H1 (cell line): ENCODE data around the gene DLX2. TPM values are rescaled to one million over a fixed set of nuclear protein-coding genes. Genes with fewer than 3 reads are reported as not detected.

Experiments used
- CTCF ChIA-PET: fragments of 300-600 bp; sonication (Branson Sonifier 250); formaldehyde crosslinking; loops from one replicate; lab custom pipeline; 2021; ENCODE audit not compliant: partially characterized antibody; lab: Charles Lee
- POLR2A ChIA-PET: fragments of 300-600 bp; sonication (Branson Sonifier 250); formaldehyde crosslinking; loops from one replicate; lab custom pipeline; 2021; ENCODE audit warnings: inconsistent platforms; ENCODE audit not compliant: partially characterized antibody; lab: Charles Lee
- DNase-seq, 2 experiments: peaks; one replicate each; pipeline versions ENCODE4 v3.0.0 to v3.0.0-alpha.2; 2010 to 2022; ENCODE audit warnings: low spot score in 2 of 2, low read depth in 1 of 2, mixed read lengths in 1 of 2
- FAIRE-seq: peaks from 2 replicates; lab custom pipeline; 2011; peaks lifted over from hg19 to GRCh38; lab: Jason Lieb, UNC
- H2AFZ ChIP-seq: 2 replicates; pipeline ENCODE4 v1.8.1; 2012; ENCODE audit warnings: low read length, inconsistent platforms
- H2AK5ac ChIP-seq: 2 replicates; pipeline ENCODE4 v1.6.1; 2013; ENCODE audit warnings: low read depth, low read length
- H2BK120ac ChIP-seq: replicated peaks from 2 replicates; pipeline ENCODE3; 2013; ENCODE audit warnings: low read depth, low read length, inconsistent platforms
- H2BK12ac ChIP-seq: 2 replicates; pipeline ENCODE4 v1.6.1; 2013; ENCODE audit warnings: low read depth, low read length
- H2BK15ac ChIP-seq: 2 replicates; pipeline ENCODE4 v1.6.1; 2013; ENCODE audit warnings: low read length
- H2BK20ac ChIP-seq: 2 replicates; pipeline ENCODE4 v1.6.1; 2013; ENCODE audit warnings: low read length
- H2BK5ac ChIP-seq: 2 replicates; pipeline ENCODE4 v1.6.1; 2013; ENCODE audit warnings: low read depth, low read length
- H3K14ac ChIP-seq: 2 replicates; pipeline ENCODE4 v1.6.1; 2013; ENCODE audit warnings: inconsistent platforms; ENCODE audit not compliant: insufficient read length
- H3K18ac ChIP-seq: 2 replicates; pipeline ENCODE4 v1.6.1; 2013; ENCODE audit warnings: low read length; ENCODE audit errors: extremely low read depth
- H3K23ac ChIP-seq: 2 replicates; pipeline ENCODE4 v1.6.1; 2013; ENCODE audit warnings: inconsistent platforms; ENCODE audit not compliant: insufficient read length
- H3K23me2 ChIP-seq: 2 replicates; pipeline ENCODE4 v1.6.1; 2013; ENCODE audit warnings: low read depth, low read length
- H3K27ac ChIP-seq: 2 replicates; pipeline ENCODE4 v1.6.1; 2011; ENCODE audit warnings: low read depth, low read length, inconsistent platforms
- H3K27me3 ChIP-seq, 4 experiments: replicated peaks in 1 of 4; 1 replicate in 1 of 4; 2 replicates in 3 of 4; pipeline versions ENCODE4 v1.6.1 to v1.8.1; 2011 to 2013; ENCODE audit warnings: low read length in 3 of 4, mild to moderate bottlenecking in 3 of 4, inconsistent platforms in 2 of 4, mixed read lengths in 2 of 4, moderate library complexity in 1 of 4; ENCODE audit not compliant: control insufficient read depth in 3 of 4, insufficient read depth in 3 of 4; ENCODE audit errors: extremely low read depth in 1 of 4
- H3K36me3 ChIP-seq, 4 experiments: 2 replicates each; pipeline versions ENCODE4 v1.6.1 to v1.8.1; 2011 to 2013; ENCODE audit warnings: mild to moderate bottlenecking in 4 of 4, low read length in 3 of 4, moderate library complexity in 2 of 4, control low read depth in 1 of 4, inconsistent platforms in 1 of 4; ENCODE audit not compliant: insufficient read depth in 4 of 4, control insufficient read depth in 2 of 4
- H3K4ac ChIP-seq: replicated peaks from 2 replicates; pipeline ENCODE3; 2013; ENCODE audit warnings: low read length, low read depth, mixed read lengths, inconsistent platforms; ENCODE audit not compliant: insufficient read length
- H3K4me1 ChIP-seq, 4 experiments: replicated peaks in 1 of 4; 1 replicate in 1 of 4; 2 replicates in 3 of 4; pipeline versions ENCODE4 v1.6.1 to v1.8.1; 2011 to 2013; ENCODE audit warnings: low read length in 3 of 4, inconsistent platforms in 2 of 4, mixed read lengths in 1 of 4; ENCODE audit not compliant: insufficient read depth in 4 of 4, control insufficient read depth in 3 of 4
- H3K4me2 ChIP-seq, 2 experiments: 2 replicates each; pipeline versions ENCODE4 v1.6.1 to v1.8.1; 2011 to 2013; ENCODE audit warnings: low read depth in 2 of 2, low read length in 2 of 2, control low read depth in 1 of 2, inconsistent platforms in 1 of 2, mild to moderate bottlenecking in 1 of 2; ENCODE audit not compliant: insufficient read depth in 1 of 2
- H3K4me3 ChIP-seq, 4 experiments: fragments of 200-600, 300-600 bp in 1 of 4; sonication (generic), shearing (Covaris generic), sonication (Bioruptor Twin) in 1 of 4; 2 replicates each; pipeline versions ENCODE4 v1.5.1 to v1.8.1; 2011 to 2016; ENCODE audit warnings: low read length in 4 of 4, low read depth in 3 of 4, control low read depth in 2 of 4, inconsistent platforms in 2 of 4, mild to moderate bottlenecking in 2 of 4, mixed read lengths in 1 of 4, moderate library complexity in 1 of 4; ENCODE audit not compliant: insufficient read depth in 2 of 4; ENCODE audit errors: extremely low read depth in 1 of 4
- H3K56ac ChIP-seq: replicated peaks from 2 replicates; pipeline ENCODE3; 2013; ENCODE audit warnings: low read depth, mild to moderate bottlenecking, mixed read lengths, low read length, inconsistent platforms; ENCODE audit not compliant: insufficient read length
- H3K79me1 ChIP-seq: 2 replicates; pipeline ENCODE4 v1.6.1; 2013; ENCODE audit warnings: low read depth, low read length, control low read depth
- H3K79me2 ChIP-seq, 2 experiments: 2 replicates each; pipeline versions ENCODE4 v1.6.1 to v1.8.1; 2012 to 2013; ENCODE audit warnings: low read length in 2 of 2, mild to moderate bottlenecking in 2 of 2, inconsistent platforms in 1 of 2; ENCODE audit not compliant: insufficient read depth in 2 of 2, control insufficient read depth in 1 of 2
- H3K9ac ChIP-seq, 4 experiments: replicated peaks in 1 of 4; 1 replicate in 1 of 4; 2 replicates in 3 of 4; pipeline versions ENCODE4 v1.6.1 to v1.8.1; 2011 to 2013; ENCODE audit warnings: low read depth in 3 of 4, low read length in 3 of 4, control low read depth in 2 of 4, mild to moderate bottlenecking in 2 of 4, moderate library complexity in 2 of 4, inconsistent platforms in 1 of 4; ENCODE audit errors: extremely low read depth in 1 of 4
- H3K9me3 ChIP-seq, 2 experiments: 2 replicates each; pipeline versions ENCODE4 v1.6.1 to v1.8.1; 2012 to 2013; ENCODE audit warnings: mild to moderate bottlenecking in 2 of 2, moderate library complexity in 2 of 2, control low read depth in 1 of 2, inconsistent platforms in 1 of 2, low read depth in 1 of 2, low read length in 1 of 2, mixed read lengths in 1 of 2; ENCODE audit not compliant: insufficient read depth in 2 of 2
- H4K20me1 ChIP-seq, 2 experiments: replicated peaks in 1 of 2; 2 replicates each; pipeline versions ENCODE3 to v1.8.1; 2011 to 2013; ENCODE audit warnings: inconsistent platforms in 2 of 2, low read length in 2 of 2, mild to moderate bottlenecking in 1 of 2; ENCODE audit not compliant: insufficient read depth in 2 of 2, control insufficient read depth in 1 of 2
- H4K5ac ChIP-seq: 2 replicates; pipeline ENCODE4 v1.6.1; 2013; ENCODE audit warnings: low read length, low read depth, mixed read lengths, inconsistent platforms; ENCODE audit not compliant: insufficient read length
- H4K8ac ChIP-seq: 2 replicates; pipeline ENCODE4 v1.8.0; 2013; ENCODE audit warnings: mild to moderate bottlenecking, moderate library complexity, low read length, inconsistent platforms; ENCODE audit not compliant: insufficient read depth; ENCODE audit errors: extremely low read depth
- H4K91ac ChIP-seq: replicated peaks from 2 replicates; pipeline ENCODE3; 2013; ENCODE audit warnings: low read length, mixed read lengths, inconsistent platforms; ENCODE audit not compliant: insufficient read length
- EGR1 ChIP-seq: IDR thresholded peaks from 2 replicates; pipeline ENCODE4 v1.6.1; 2011; ENCODE audit warnings: low read depth, low read length, borderline replicate concordance
- HDAC6 ChIP-seq: IDR thresholded peaks from one replicate; pipeline ENCODE4 v1.7.1; 2012; ENCODE audit warnings: low read depth, mild to moderate bottlenecking, inconsistent platforms, low read length, moderate library complexity
- NANOG ChIP-seq: IDR thresholded peaks from 2 replicates; pipeline ENCODE4 v1.6.1; 2011; ENCODE audit warnings: low read length, low read depth, mild to moderate bottlenecking, inconsistent platforms; ENCODE audit not compliant: insufficient read depth, poor library complexity, severe bottlenecking
- SP1 ChIP-seq: IDR thresholded peaks from 2 replicates; pipeline ENCODE4 v1.6.1; 2011; ENCODE audit warnings: low read depth, low read length
- SRF ChIP-seq: IDR thresholded peaks from 2 replicates; pipeline ENCODE4 v1.6.1; 2011; ENCODE audit warnings: mild to moderate bottlenecking, low read depth, low read length, moderate library complexity
- WGBS, 2 experiments: shearing (Covaris generic) in 1 of 2; methylation state at CpG; one replicate each; pipeline versions ENCODE4 v1.1.6 to v1.1.7; 2013 to 2015; ENCODE audit warnings: low lambda C conversion rate in 2 of 2, mixed read lengths in 2 of 2, inconsistent platforms in 1 of 2, low coverage in 1 of 2, missing lambda C conversion rate in 1 of 2; ENCODE audit not compliant: insufficient replicate concordance in 2 of 2, insufficient coverage in 1 of 2, insufficient read length in 1 of 2; ENCODE audit errors: extremely low coverage in 1 of 2, missing lambda C conversion rate in 1 of 2; 5-methylcytosine and 5-hydroxymethylcytosine counted together
- polyA plus RNA-seq, 7 experiments: library from polyadenylated mRNA; depleted of rRNA in 3 of 7; stranded (reverse) in 5 of 7; unstranded in 2 of 7; fragments of >200 nt in 5 of 7; fragments of 200-250 nt in 2 of 7; gene quantifications; 1 replicate in 5 of 7; 2 replicates in 1 of 7; 4 replicates in 1 of 7; pipeline versions ENCODE4 v1.2.1 to v1.2.3, GENCODE V29; 2011 to 2013; ENCODE audit warnings: missing spikeins in 2 of 7, mixed read lengths in 2 of 7
- total RNA-seq: library from RNA; stranded (reverse); fragmentation: NEBNext Ultra II Directional; extraction: Animal tissue kit (Norgen Biotek cat#: 25700); gene quantifications from 2 replicates; pipeline ENCODE4 v1.2.1, GENCODE V29; 2021

The DLX2 gene
- total and polyA plus RNA-seq, 2 of the 8 experiments (the other 6 are each of a cell fraction or from before 2014, with no cell fraction given) = 0.45 TPM; not detected in 1

DNA sequence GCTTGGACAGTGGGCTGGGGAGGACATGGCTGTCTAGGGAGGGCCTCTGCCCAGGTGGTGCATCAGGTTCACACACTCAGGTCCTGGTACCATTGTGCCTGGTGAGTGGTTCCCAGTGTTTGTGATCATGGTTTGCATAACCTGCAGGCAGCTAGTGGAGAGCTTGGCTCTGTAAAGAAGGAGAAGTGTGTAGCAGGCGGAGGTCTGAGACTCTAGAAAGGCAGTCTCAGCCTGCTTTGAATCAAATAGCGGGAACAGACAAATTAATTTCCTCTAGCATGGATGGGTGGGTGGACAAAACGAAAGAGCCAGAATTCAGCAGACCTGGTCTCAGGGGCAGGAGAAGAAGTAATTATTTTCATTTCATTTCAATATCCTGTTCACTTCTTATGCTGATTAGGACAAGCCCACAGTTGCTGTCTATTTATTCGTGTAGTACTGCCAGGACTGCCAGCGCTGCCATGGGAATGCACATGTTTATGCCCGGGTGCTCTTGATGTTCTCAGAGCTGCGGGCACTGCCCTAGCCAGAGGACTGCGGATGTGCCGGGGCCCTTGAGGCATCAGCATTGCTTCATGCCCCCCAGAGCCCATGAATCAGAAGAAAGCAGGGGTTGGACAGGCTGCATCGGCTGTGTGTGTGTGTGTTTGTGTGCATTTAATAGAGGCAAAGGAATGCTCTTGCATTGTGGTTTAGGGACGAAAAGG lies 45.4 kb upstream of the DLX2 start:
- peak overlapping the region; percentile 48; the same call in 1 of the 2 replicates for H3K18ac ChIP-seq
- TF ChIP-seq EGR1 (no peak), HDAC6 (no peak), SP1 (no peak), NANOG (no peak), SRF (no peak)
- no peak overlapping the region for H3K56ac ChIP-seq
- FAIRE-seq = no peak
- no peak overlapping the region for H4K5ac ChIP-seq
- ChIA-PET POLR2A (no interaction called here), CTCF (interaction anchor here (0.7 to 1.0 kb wide), 2 partner anchors 211 to 562 kb away, joined by 3 read pairs; no protein-coding TSS in a partner anchor)
- H3K4ac ChIP-seq = no peak overlapping the region
- H3K27me3 ChIP-seq = no peaks in the 10 kb centered on the region
- no peaks in the 10 kb centered on the region for H3K79me1 ChIP-seq
- no peak overlapping the region; the same call in 1 of the 2 replicates for H4K8ac ChIP-seq
- no peak overlapping the region for H3K4me2 ChIP-seq
- H4K91ac ChIP-seq = no peak overlapping the region
- H3K9ac ChIP-seq = no peak overlapping the region
- whole genome bisulfite sequencing, 2 experiments = 89% methylated on average over 11 of the region's 11 CpGs; no CpG with 5 or more reads in 1 of the 2 experiments
- no peak overlapping the region for H2BK15ac ChIP-seq
- no peak overlapping the region for H2BK120ac ChIP-seq
- no peaks in the 10 kb centered on the region for H3K79me2 ChIP-seq
- H3K9me3 ChIP-seq = no peaks in the 10 kb centered on the region
- no peak overlapping the region for H2BK5ac ChIP-seq
- no peak for DNase-seq
- H3K4me1 ChIP-seq = no peaks in the 10 kb centered on the region
- no peak overlapping the region for H2BK12ac ChIP-seq
- H3K23ac ChIP-seq = no peak overlapping the region
- no peak overlapping the region for H3K14ac ChIP-seq
- H2AFZ ChIP-seq = no peak overlapping the region
- H3K23me2 ChIP-seq = no peaks in the 10 kb centered on the region
- H2AK5ac ChIP-seq = no peak overlapping the region
- no peak overlapping the region for H3K4me3 ChIP-seq
- H4K20me1 ChIP-seq = no peaks in the 10 kb centered on the region
- no peak overlapping the region for H2BK20ac ChIP-seq
- no peaks in the 10 kb centered on the region for H3K36me3 ChIP-seq
- H3K27ac ChIP-seq = no peak overlapping the region
